H1 (cell line): Measurements from ENCODE around the gene SH2D7. TPM values are rescaled to one million over a fixed set of nuclear protein-coding genes. Genes with fewer than 3 reads are reported as not detected.

Experiments
- CTCF ChIA-PET: fragments of 300-600 bp; sonication (Branson Sonifier 250); formaldehyde crosslinking; loops from one replicate; lab custom pipeline; 2021; ENCODE audit not compliant: partially characterized antibody; lab: Charles Lee
- POLR2A ChIA-PET: fragments of 300-600 bp; sonication (Branson Sonifier 250); formaldehyde crosslinking; loops from one replicate; lab custom pipeline; 2021; ENCODE audit warnings: inconsistent platforms; ENCODE audit not compliant: partially characterized antibody; lab: Charles Lee
- DNase-seq, 2 experiments: peaks; one replicate each; pipeline versions ENCODE4 v3.0.0 to v3.0.0-alpha.2; 2010 to 2022; ENCODE audit warnings: low spot score in 2 of 2, low read depth in 1 of 2, mixed read lengths in 1 of 2
- FAIRE-seq: peaks from 2 replicates; lab custom pipeline; 2011; peaks lifted over from hg19 to GRCh38; lab: Jason Lieb, UNC
- H2AFZ ChIP-seq: 2 replicates; pipeline ENCODE4 v1.8.1; 2012; ENCODE audit warnings: low read length, inconsistent platforms
- H2AK5ac ChIP-seq: 2 replicates; pipeline ENCODE4 v1.6.1; 2013; ENCODE audit warnings: low read depth, low read length
- H2BK120ac ChIP-seq: replicated peaks from 2 replicates; pipeline ENCODE3; 2013; ENCODE audit warnings: low read depth, low read length, inconsistent platforms
- H2BK12ac ChIP-seq: 2 replicates; pipeline ENCODE4 v1.6.1; 2013; ENCODE audit warnings: low read depth, low read length
- H2BK15ac ChIP-seq: 2 replicates; pipeline ENCODE4 v1.6.1; 2013; ENCODE audit warnings: low read length
- H2BK20ac ChIP-seq: 2 replicates; pipeline ENCODE4 v1.6.1; 2013; ENCODE audit warnings: low read length
- H2BK5ac ChIP-seq: 2 replicates; pipeline ENCODE4 v1.6.1; 2013; ENCODE audit warnings: low read depth, low read length
- H3K14ac ChIP-seq: 2 replicates; pipeline ENCODE4 v1.6.1; 2013; ENCODE audit warnings: inconsistent platforms; ENCODE audit not compliant: insufficient read length
- H3K18ac ChIP-seq: 2 replicates; pipeline ENCODE4 v1.6.1; 2013; ENCODE audit warnings: low read length; ENCODE audit errors: extremely low read depth
- H3K23ac ChIP-seq: 2 replicates; pipeline ENCODE4 v1.6.1; 2013; ENCODE audit warnings: inconsistent platforms; ENCODE audit not compliant: insufficient read length
- H3K23me2 ChIP-seq: 2 replicates; pipeline ENCODE4 v1.6.1; 2013; ENCODE audit warnings: low read depth, low read length
- H3K27ac ChIP-seq: 2 replicates; pipeline ENCODE4 v1.6.1; 2011; ENCODE audit warnings: low read depth, low read length, inconsistent platforms
- H3K27me3 ChIP-seq, 4 experiments: replicated peaks in 1 of 4; 1 replicate in 1 of 4; 2 replicates in 3 of 4; pipeline versions ENCODE4 v1.6.1 to v1.8.1; 2011 to 2013; ENCODE audit warnings: low read length in 3 of 4, mild to moderate bottlenecking in 3 of 4, inconsistent platforms in 2 of 4, mixed read lengths in 2 of 4, moderate library complexity in 1 of 4; ENCODE audit not compliant: control insufficient read depth in 3 of 4, insufficient read depth in 3 of 4; ENCODE audit errors: extremely low read depth in 1 of 4
- H3K36me3 ChIP-seq, 4 experiments: 2 replicates each; pipeline versions ENCODE4 v1.6.1 to v1.8.1; 2011 to 2013; ENCODE audit warnings: mild to moderate bottlenecking in 4 of 4, low read length in 3 of 4, moderate library complexity in 2 of 4, control low read depth in 1 of 4, inconsistent platforms in 1 of 4; ENCODE audit not compliant: insufficient read depth in 4 of 4, control insufficient read depth in 2 of 4
- H3K4ac ChIP-seq: replicated peaks from 2 replicates; pipeline ENCODE3; 2013; ENCODE audit warnings: low read length, low read depth, mixed read lengths, inconsistent platforms; ENCODE audit not compliant: insufficient read length
- H3K4me1 ChIP-seq, 4 experiments: replicated peaks in 1 of 4; 1 replicate in 1 of 4; 2 replicates in 3 of 4; pipeline versions ENCODE4 v1.6.1 to v1.8.1; 2011 to 2013; ENCODE audit warnings: low read length in 3 of 4, inconsistent platforms in 2 of 4, mixed read lengths in 1 of 4; ENCODE audit not compliant: insufficient read depth in 4 of 4, control insufficient read depth in 3 of 4
- H3K4me2 ChIP-seq, 2 experiments: 2 replicates each; pipeline versions ENCODE4 v1.6.1 to v1.8.1; 2011 to 2013; ENCODE audit warnings: low read depth in 2 of 2, low read length in 2 of 2, control low read depth in 1 of 2, inconsistent platforms in 1 of 2, mild to moderate bottlenecking in 1 of 2; ENCODE audit not compliant: insufficient read depth in 1 of 2
- H3K4me3 ChIP-seq, 4 experiments: fragments of 200-600, 300-600 bp in 1 of 4; sonication (generic), shearing (Covaris generic), sonication (Bioruptor Twin) in 1 of 4; 2 replicates each; pipeline versions ENCODE4 v1.5.1 to v1.8.1; 2011 to 2016; ENCODE audit warnings: low read length in 4 of 4, low read depth in 3 of 4, control low read depth in 2 of 4, inconsistent platforms in 2 of 4, mild to moderate bottlenecking in 2 of 4, mixed read lengths in 1 of 4, moderate library complexity in 1 of 4; ENCODE audit not compliant: insufficient read depth in 2 of 4; ENCODE audit errors: extremely low read depth in 1 of 4
- H3K56ac ChIP-seq: replicated peaks from 2 replicates; pipeline ENCODE3; 2013; ENCODE audit warnings: low read depth, mild to moderate bottlenecking, mixed read lengths, low read length, inconsistent platforms; ENCODE audit not compliant: insufficient read length
- H3K79me1 ChIP-seq: 2 replicates; pipeline ENCODE4 v1.6.1; 2013; ENCODE audit warnings: low read depth, low read length, control low read depth
- H3K79me2 ChIP-seq, 2 experiments: 2 replicates each; pipeline versions ENCODE4 v1.6.1 to v1.8.1; 2012 to 2013; ENCODE audit warnings: low read length in 2 of 2, mild to moderate bottlenecking in 2 of 2, inconsistent platforms in 1 of 2; ENCODE audit not compliant: insufficient read depth in 2 of 2, control insufficient read depth in 1 of 2
- H3K9ac ChIP-seq, 4 experiments: replicated peaks in 1 of 4; 1 replicate in 1 of 4; 2 replicates in 3 of 4; pipeline versions ENCODE4 v1.6.1 to v1.8.1; 2011 to 2013; ENCODE audit warnings: low read depth in 3 of 4, low read length in 3 of 4, control low read depth in 2 of 4, mild to moderate bottlenecking in 2 of 4, moderate library complexity in 2 of 4, inconsistent platforms in 1 of 4; ENCODE audit errors: extremely low read depth in 1 of 4
- H3K9me3 ChIP-seq, 2 experiments: 2 replicates each; pipeline versions ENCODE4 v1.6.1 to v1.8.1; 2012 to 2013; ENCODE audit warnings: mild to moderate bottlenecking in 2 of 2, moderate library complexity in 2 of 2, control low read depth in 1 of 2, inconsistent platforms in 1 of 2, low read depth in 1 of 2, low read length in 1 of 2, mixed read lengths in 1 of 2; ENCODE audit not compliant: insufficient read depth in 2 of 2
- H4K20me1 ChIP-seq, 2 experiments: replicated peaks in 1 of 2; 2 replicates each; pipeline versions ENCODE3 to v1.8.1; 2011 to 2013; ENCODE audit warnings: inconsistent platforms in 2 of 2, low read length in 2 of 2, mild to moderate bottlenecking in 1 of 2; ENCODE audit not compliant: insufficient read depth in 2 of 2, control insufficient read depth in 1 of 2
- H4K5ac ChIP-seq: 2 replicates; pipeline ENCODE4 v1.6.1; 2013; ENCODE audit warnings: low read length, low read depth, mixed read lengths, inconsistent platforms; ENCODE audit not compliant: insufficient read length
- H4K8ac ChIP-seq: 2 replicates; pipeline ENCODE4 v1.8.0; 2013; ENCODE audit warnings: mild to moderate bottlenecking, moderate library complexity, low read length, inconsistent platforms; ENCODE audit not compliant: insufficient read depth; ENCODE audit errors: extremely low read depth
- H4K91ac ChIP-seq: replicated peaks from 2 replicates; pipeline ENCODE3; 2013; ENCODE audit warnings: low read length, mixed read lengths, inconsistent platforms; ENCODE audit not compliant: insufficient read length
- KDM4A ChIP-seq: IDR thresholded peaks from one replicate; pipeline ENCODE4 v1.7.1; 2012; ENCODE audit warnings: low read depth, mild to moderate bottlenecking, moderate library complexity, low read length, inconsistent platforms; ENCODE audit not compliant: severe bottlenecking
- MAFK ChIP-seq: IDR thresholded peaks from 2 replicates; pipeline ENCODE4 v1.6.1; 2012; ENCODE audit warnings: low read depth, mild to moderate bottlenecking, improper control_type of control experiment, low read length
- RAD21 ChIP-seq, 2 experiments: IDR thresholded peaks in 1 of 2; conservative IDR thresholded peaks in 1 of 2; 2 replicates each; pipeline ENCODE4 v1.6.1; 2011; ENCODE audit warnings: low read depth in 2 of 2, low read length in 2 of 2, improper control_type of control experiment in 1 of 2, inconsistent platforms in 1 of 2, mild to moderate bottlenecking in 1 of 2, moderate library complexity in 1 of 2
- SIX5 ChIP-seq: IDR thresholded peaks from 2 replicates; pipeline ENCODE4 v1.6.1; 2011; ENCODE audit warnings: mild to moderate bottlenecking, low read depth, low read length
- SP2 ChIP-seq: IDR thresholded peaks from 2 replicates; pipeline ENCODE4 v1.6.1; 2012; ENCODE audit warnings: mild to moderate bottlenecking, low read length, inconsistent platforms
- TAF1 ChIP-seq: IDR thresholded peaks from 2 replicates; pipeline ENCODE4 v1.6.1; 2011; ENCODE audit warnings: mild to moderate bottlenecking, low read depth, low read length
- TEAD4 ChIP-seq: IDR thresholded peaks from 2 replicates; pipeline ENCODE4 v1.6.1; 2012; ENCODE audit warnings: low read depth, low read length, inconsistent platforms, mixed read lengths
- WGBS, 2 experiments: shearing (Covaris generic) in 1 of 2; methylation state at CpG; one replicate each; pipeline versions ENCODE4 v1.1.6 to v1.1.7; 2013 to 2015; ENCODE audit warnings: low lambda C conversion rate in 2 of 2, mixed read lengths in 2 of 2, inconsistent platforms in 1 of 2, low coverage in 1 of 2, missing lambda C conversion rate in 1 of 2; ENCODE audit not compliant: insufficient replicate concordance in 2 of 2, insufficient coverage in 1 of 2, insufficient read length in 1 of 2; ENCODE audit errors: extremely low coverage in 1 of 2, missing lambda C conversion rate in 1 of 2; 5-methylcytosine and 5-hydroxymethylcytosine counted together
- polyA plus RNA-seq, 7 experiments: library from polyadenylated mRNA; depleted of rRNA in 3 of 7; stranded (reverse) in 5 of 7; unstranded in 2 of 7; fragments of >200 nt in 5 of 7; fragments of 200-250 nt in 2 of 7; gene quantifications; 1 replicate in 5 of 7; 2 replicates in 1 of 7; 4 replicates in 1 of 7; pipeline versions ENCODE4 v1.2.1 to v1.2.3, GENCODE V29; 2011 to 2013; ENCODE audit warnings: missing spikeins in 2 of 7, mixed read lengths in 2 of 7
- total RNA-seq: library from RNA; stranded (reverse); fragmentation: NEBNext Ultra II Directional; extraction: Animal tissue kit (Norgen Biotek cat#: 25700); gene quantifications from 2 replicates; pipeline ENCODE4 v1.2.1, GENCODE V29; 2021
- TF ChIP-seq, protein P1 (sequence below): IDR thresholded peaks from 2 replicates; pipeline ENCODE4 v1.6.1; 2012; ENCODE audit warnings: low read length, inconsistent platforms
- TF ChIP-seq, protein P2 (sequence below): IDR thresholded peaks from 2 replicates; pipeline ENCODE4 v1.6.1; 2011; ENCODE audit warnings: low read length, improper control_type of control experiment
- TF ChIP-seq, protein P3 (sequence below): IDR thresholded peaks from 2 replicates; pipeline ENCODE4 v1.6.1; 2011; ENCODE audit warnings: low read depth, mild to moderate bottlenecking, low read length; ENCODE audit not compliant: insufficient read depth

Gene SH2D7
- total and polyA plus RNA-seq, 2 of the 8 experiments (the other 6 are each of a cell fraction or from before 2014, with no cell fraction given) = not detected

DNA sequence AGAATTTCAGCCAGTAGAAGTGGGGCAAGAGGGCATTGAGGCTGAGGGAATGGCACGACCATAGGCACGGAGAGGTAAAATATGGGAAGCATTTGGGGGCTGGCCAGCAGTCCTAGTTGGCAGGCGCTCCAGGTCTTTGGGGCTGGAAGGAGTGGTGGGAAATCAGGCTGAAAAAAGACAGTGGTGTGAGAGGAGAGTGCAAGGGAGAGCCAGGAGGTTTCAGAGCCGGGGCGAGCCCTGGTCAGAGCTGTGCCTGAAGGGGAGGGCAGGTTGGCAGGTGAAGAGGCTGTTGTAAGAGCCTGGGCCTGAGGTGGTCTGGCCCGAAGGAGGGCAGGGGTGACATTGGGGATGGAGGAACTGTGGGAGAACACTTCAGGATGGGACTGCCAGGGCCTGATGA is 55.2 kb downstream of the SH2D7 start:
- Histone ChIP-seq H3K79me2 (no peaks in the 10 kb centered on the region), H3K18ac (no peak overlapping the region), H2AFZ (no peak overlapping the region), H2BK15ac (no peak overlapping the region), H4K91ac (no peak overlapping the region), H3K9ac (no peak overlapping the region), H2BK120ac (no peak overlapping the region), H3K4ac (no peak overlapping the region), H3K4me2 (no peak overlapping the region; a peak in 1 of 4 replicates), H3K27ac (no peak overlapping the region), H3K56ac (no peak overlapping the region), H2AK5ac (no peak overlapping the region), H2BK5ac (no peak overlapping the region), H2BK20ac (no peak overlapping the region), H3K4me1 (peaks cover 0 to 4% (median 0%) of the 10 kb centered on the region in 4 experiments; a peak in 2 of 7 replicates), H3K23ac (no peak overlapping the region), H3K23me2 (peaks cover 10% of the 10 kb centered on the region), H4K5ac (no peak overlapping the region), H3K14ac (no peak overlapping the region), H3K79me1 (no peaks in the 10 kb centered on the region), H3K27me3 (no peaks in the 10 kb centered on the region; a peak in 1 of 7 replicates), H3K4me3 (no peak overlapping the region), H2BK12ac (no peak overlapping the region), H4K8ac (no peak overlapping the region), H3K36me3 (no peaks in the 10 kb centered on the region), H3K9me3 (no peaks in the 10 kb centered on the region), H4K20me1 (peaks cover 0 to 5% of the 10 kb centered on the region in 2 experiments)
- CTCF ChIA-PET = interaction anchor here (0.6 to 2.4 kb wide), 13 partner anchors 8 to 183 kb away, joined by 3 to 13 read pairs (median 4); partner anchors contain the start of gene CIB2
- FAIRE-seq (no peak), DNase-seq (no peak)
- 89% methylated on average over 6 of the region's 6 CpGs; no CpG with 5 or more reads in 1 of the 2 experiments for WGBS, 2 experiments
- POLR2A ChIA-PET = interaction anchor here (0.7 kb wide), 1 partner anchor 8 kb away, joined by 3 read pairs; no protein-coding TSS in a partner anchor
- TF ChIP-seq RAD21 (IDR thresholded peaks at IDR 0.05 in 1 of 2, conservative IDR thresholded peaks at IDR 0.05 in 1 of 2; ENCODE audit: low read depth in 2 of 2, low read length in 2 of 2) (no peak), TEAD4 (no peak), SIX5 (no peak), SP2 (no peak), KDM4A (no peak), TAF1 (no peak), MAFK (no peak)
- TF ChIP-seq, protein P1, sequence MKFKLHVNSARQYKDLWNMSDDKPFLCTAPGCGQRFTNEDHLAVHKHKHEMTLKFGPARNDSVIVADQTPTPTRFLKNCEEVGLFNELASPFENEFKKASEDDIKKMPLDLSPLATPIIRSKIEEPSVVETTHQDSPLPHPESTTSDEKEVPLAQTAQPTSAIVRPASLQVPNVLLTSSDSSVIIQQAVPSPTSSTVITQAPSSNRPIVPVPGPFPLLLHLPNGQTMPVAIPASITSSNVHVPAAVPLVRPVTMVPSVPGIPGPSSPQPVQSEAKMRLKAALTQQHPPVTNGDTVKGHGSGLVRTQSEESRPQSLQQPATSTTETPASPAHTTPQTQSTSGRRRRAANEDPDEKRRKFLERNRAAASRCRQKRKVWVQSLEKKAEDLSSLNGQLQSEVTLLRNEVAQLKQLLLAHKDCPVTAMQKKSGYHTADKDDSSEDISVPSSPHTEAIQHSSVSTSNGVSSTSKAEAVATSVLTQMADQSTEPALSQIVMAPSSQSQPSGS = no peak
- TF ChIP-seq, protein P2, sequence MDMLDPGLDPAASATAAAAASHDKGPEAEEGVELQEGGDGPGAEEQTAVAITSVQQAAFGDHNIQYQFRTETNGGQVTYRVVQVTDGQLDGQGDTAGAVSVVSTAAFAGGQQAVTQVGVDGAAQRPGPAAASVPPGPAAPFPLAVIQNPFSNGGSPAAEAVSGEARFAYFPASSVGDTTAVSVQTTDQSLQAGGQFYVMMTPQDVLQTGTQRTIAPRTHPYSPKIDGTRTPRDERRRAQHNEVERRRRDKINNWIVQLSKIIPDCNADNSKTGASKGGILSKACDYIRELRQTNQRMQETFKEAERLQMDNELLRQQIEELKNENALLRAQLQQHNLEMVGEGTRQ = no peak
- TF ChIP-seq, protein P3, sequence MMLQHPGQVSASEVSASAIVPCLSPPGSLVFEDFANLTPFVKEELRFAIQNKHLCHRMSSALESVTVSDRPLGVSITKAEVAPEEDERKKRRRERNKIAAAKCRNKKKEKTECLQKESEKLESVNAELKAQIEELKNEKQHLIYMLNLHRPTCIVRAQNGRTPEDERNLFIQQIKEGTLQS = no peak
